Measurements from ENCODE around the gene GPR153. TPM values are rescaled to one million over a fixed set of nuclear protein-coding genes. Genes with fewer than 3 reads are reported as not detected.
"Not testable (repeated sequence)": the region's sequence is repeated elsewhere in the genome, so short reads cannot be mapped to it uniquely, and the experiment has no call there.

The GPR153 gene
- total and polyA plus RNA-seq, 2 of the 8 experiments (the other 6 are each of a cell fraction or from before 2014, with no cell fraction given) = 5.7 to 8.1 TPM

DNA sequence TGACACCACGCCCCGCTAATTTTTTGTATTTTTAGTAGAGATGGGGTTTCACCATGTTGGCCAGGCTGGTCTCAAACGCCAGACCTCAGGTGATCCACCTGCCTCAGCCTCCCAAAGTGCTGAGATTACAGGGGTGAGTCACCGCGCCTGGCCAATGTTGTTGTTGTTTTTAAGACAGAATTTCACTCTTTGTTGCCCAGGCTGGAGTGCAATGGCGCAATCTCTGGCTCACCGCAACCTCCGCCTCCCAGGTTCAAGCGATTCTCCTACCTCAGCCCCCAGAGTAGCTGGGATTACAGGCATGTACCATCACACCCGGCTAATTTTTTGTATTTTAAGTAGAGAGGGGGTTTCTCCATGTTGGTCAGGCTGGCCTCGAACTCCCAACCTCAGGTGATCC lies 41.3 kb downstream of the GPR153 start:
- H3K4ac ChIP-seq (replicated peaks; ENCODE audit: insufficient read length, low read depth, low read length); H3K79me2 ChIP-seq (ENCODE audit: control insufficient read depth in 1 of 2, insufficient read depth in 2 of 2, low read length in 2 of 2); H3K14ac ChIP-seq (ENCODE audit: insufficient read length); H2AK5ac ChIP-seq (ENCODE audit: low read depth, low read length); H3K18ac ChIP-seq (ENCODE audit: extremely low read depth, low read length); H3K4me3 ChIP-seq (ENCODE audit: extremely low read depth in 1 of 4, insufficient read depth in 2 of 4, low read depth in 3 of 4, low read length in 4 of 4); H3K9me3 ChIP-seq (ENCODE audit: insufficient read depth in 2 of 2, low read depth in 1 of 2, low read length in 1 of 2); H2AFZ ChIP-seq (ENCODE audit: low read length); H2BK15ac ChIP-seq (ENCODE audit: low read length); H4K5ac ChIP-seq (ENCODE audit: insufficient read length, low read depth, low read length); H3K79me1 ChIP-seq (ENCODE audit: low read depth, low read length); H3K23me2 ChIP-seq (ENCODE audit: low read depth, low read length); FAIRE-seq; H3K27ac ChIP-seq (ENCODE audit: low read depth, low read length); H4K20me1 ChIP-seq (replicated peaks in 1 of 2; ENCODE audit: control insufficient read depth in 1 of 2, insufficient read depth in 2 of 2, low read length in 2 of 2); H3K23ac ChIP-seq (ENCODE audit: insufficient read length); H2BK20ac ChIP-seq (ENCODE audit: low read length); H2BK120ac ChIP-seq (replicated peaks; ENCODE audit: low read depth, low read length); H2BK5ac ChIP-seq (ENCODE audit: low read depth, low read length); H3K4me2 ChIP-seq (ENCODE audit: insufficient read depth in 1 of 2, low read depth in 2 of 2, low read length in 2 of 2); H3K4me1 ChIP-seq (replicated peaks in 1 of 4; ENCODE audit: control insufficient read depth in 3 of 4, insufficient read depth in 4 of 4, low read length in 3 of 4); H4K8ac ChIP-seq (ENCODE audit: extremely low read depth, insufficient read depth, low read length); H3K56ac ChIP-seq (replicated peaks; ENCODE audit: insufficient read length, low read depth, low read length); H2BK12ac ChIP-seq (ENCODE audit: low read depth, low read length); H3K9ac ChIP-seq (replicated peaks in 1 of 4; ENCODE audit: extremely low read depth in 1 of 4, low read depth in 3 of 4, low read length in 3 of 4); H4K91ac ChIP-seq (replicated peaks; ENCODE audit: insufficient read length, low read length); DNase-seq (ENCODE audit: low read depth in 1 of 2, low spot score in 2 of 2); H3K27me3 ChIP-seq (replicated peaks in 1 of 4; ENCODE audit: control insufficient read depth in 3 of 4, extremely low read depth in 1 of 4, insufficient read depth in 3 of 4, low read length in 3 of 4): not testable (repeated sequence)
- H3K36me3 ChIP-seq (ENCODE audit: control insufficient read depth in 2 of 4, insufficient read depth in 4 of 4, low read length in 3 of 4) = peaks cover 9 to 31% (median 13%) of the 10 kb centered on the region in 4 experiments; a peak in 7 of 8 replicates
- WGBS, 2 experiments (ENCODE audit: extremely low coverage in 1 of 2, insufficient coverage in 1 of 2, insufficient read length in 1 of 2, insufficient replicate concordance in 2 of 2, low coverage in 1 of 2, low lambda C conversion rate in 2 of 2, missing lambda C conversion rate in 1 of 2) = 90% methylated on average over 11 of the region's 11 CpGs; no CpG with 5 or more reads in 1 of the 2 experiments
- POLR2A ChIA-PET (ENCODE audit: partially characterized antibody) = interaction anchor here (2.0 to 5.1 kb wide), 3 partner anchors 8 to 15 kb away, joined by 5 to 28 read pairs (median 14); partner anchors contain the start of gene RNF207
- CTCF ChIA-PET (ENCODE audit: partially characterized antibody) = interaction anchor here (1.3 to 10.4 kb wide), 6 partner anchors 9 to 203 kb away, joined by 4 to 74 read pairs (median 7); partner anchors contain the start of gene RNF207

All from H1 (cell line).